HPDE6-E6E7 (cell line): ENCODE results near the gene SLC7A7.
"Not testable (repeated sequence)": the region's sequence is repeated elsewhere in the genome, so short reads cannot be mapped to it uniquely, and the experiment has no call there.

ENCODE experiments used
- DNase-seq: peaks from one replicate; pipeline ENCODE4 v3.0.0; 2011; ENCODE audit warnings: missing footprints; ENCODE audit errors: extremely low spot score

SLC7A7 gene

GRCh38 chr14:22821193-22822015 lies 6.2 kb upstream of the SLC7A7 start:
- no peak for DNase-seq

- DNase-seq: no peak
Observed at GRCh38 chr14:22820731-22821130, 5.5 kb upstream of the SLC7A7 start.

GRCh38 chr14:22819151-22819988 lies 4.1 kb upstream of the SLC7A7 start:
- no peak for DNase-seq

- DNase-seq: no peak
Observed at GRCh38 chr14:22814373-22814772, 862 bp downstream of the SLC7A7 start.

GRCh38 chr14:22813145-22813544 lies 2.1 kb downstream of the SLC7A7 start:
- no peak for DNase-seq

GRCh38 chr14:22812744-22813143 lies 2.5 kb downstream of the SLC7A7 start:
- no peak for DNase-seq

- no peak for DNase-seq
Observed at GRCh38 chr14:22811722-22812121, 3.5 kb downstream of the SLC7A7 start.

GRCh38 chr14:22808388-22809209 lies 6.6 kb downstream of the SLC7A7 start:
- no peak for DNase-seq

GRCh38 chr14:22807432-22808087 lies 7.7 kb downstream of the SLC7A7 start:
- no peak for DNase-seq

- not testable (repeated sequence) for DNase-seq
Observed at GRCh38 chr14:22805235-22805634, 10.0 kb downstream of the SLC7A7 start.

GRCh38 chr14:22803687-22803974 lies 11.6 kb downstream of the SLC7A7 start:
- DNase-seq: no peak

- no peak for DNase-seq
Observed at GRCh38 chr14:22802860-22803686, 12.2 kb downstream of the SLC7A7 start.

- no peak for DNase-seq
Observed at GRCh38 chr14:22801716-22802115, 13.5 kb downstream of the SLC7A7 start.

- DNase-seq: no peak
Observed at GRCh38 chr14:22800346-22800745, 14.9 kb downstream of the SLC7A7 start.

GRCh38 chr14:22798528-22798927 lies 16.7 kb downstream of the SLC7A7 start:
- no peak for DNase-seq

GRCh38 chr14:22797017-22797917 lies 18.0 kb downstream of the SLC7A7 start:
- no peak for DNase-seq

- DNase-seq: no peak
Observed at GRCh38 chr14:22796087-22796707, 19.0 kb downstream of the SLC7A7 start.

GRCh38 chr14:22794551-22794951 lies 20.7 kb downstream of the SLC7A7 start:
- no peak for DNase-seq

GRCh38 chr14:22793976-22794375 lies 21.3 kb downstream of the SLC7A7 start:
- no peak for DNase-seq
